ENCODE data around the gene HOXB4.

Gene HOXB4

GRCh38 chr17:48609759-48610281, 31.7 kb upstream of the HOXB4 start:
- FAIRE-seq (no peak), DNase-seq (ENCODE audit: insufficient read length, low spot score) (no peak)

GRCh38 chr17:48609033-48609432, 30.9 kb upstream of the HOXB4 start:
- FAIRE-seq (no peak), DNase-seq (ENCODE audit: insufficient read length, low spot score) (no peak)
- TF ChIP-seq POLR2A (IDR thresholded peaks at IDR 0.05; ENCODE audit: low read depth, low read length), result no peak
- no peak for TF ChIP-seq TAF1 (IDR thresholded peaks at IDR 0.05; ENCODE audit: low read depth, low read length)
- TF ChIP-seq POU2F2 (IDR thresholded peaks at IDR 0.05; ENCODE audit: low read depth, low read length), result no peak
- TF ChIP-seq SPI1 (IDR thresholded peaks at IDR 0.05; ENCODE audit: low read depth, low read length), result no peak
- TF ChIP-seq PAX5 (IDR thresholded peaks at IDR 0.05; ENCODE audit: insufficient read depth, low read length, severe bottlenecking), result no peak
- no peak for TF ChIP-seq POLR2AphosphoS5 (IDR thresholded peaks at IDR 0.05; ENCODE audit: low read depth, low read length)

More at GRCh38 chr17:48609759-48610281, 31.7 kb upstream of the HOXB4 start:
- TF ChIP-seq POU2F2 (IDR thresholded peaks at IDR 0.05; ENCODE audit: low read depth, low read length) (no peak), POLR2AphosphoS5 (IDR thresholded peaks at IDR 0.05; ENCODE audit: low read depth, low read length) (no peak), SPI1 (IDR thresholded peaks at IDR 0.05; ENCODE audit: low read depth, low read length) (no peak), POLR2A (IDR thresholded peaks at IDR 0.05; ENCODE audit: low read depth, low read length) (no peak), PAX5 (IDR thresholded peaks at IDR 0.05; ENCODE audit: insufficient read depth, low read length, severe bottlenecking) (no peak), TAF1 (IDR thresholded peaks at IDR 0.05; ENCODE audit: low read depth, low read length) (no peak)

- FAIRE-seq (no peak), DNase-seq (ENCODE audit: insufficient read length, low spot score) (no peak)
- TF ChIP-seq POU2F2 (IDR thresholded peaks at IDR 0.05; ENCODE audit: low read depth, low read length) (no peak), TAF1 (IDR thresholded peaks at IDR 0.05; ENCODE audit: low read depth, low read length) (no peak), PAX5 (IDR thresholded peaks at IDR 0.05; ENCODE audit: insufficient read depth, low read length, severe bottlenecking) (no peak), SPI1 (IDR thresholded peaks at IDR 0.05; ENCODE audit: low read depth, low read length) (no peak)
Observed at GRCh38 chr17:48608494-48608834, 30.3 kb upstream of the HOXB4 start.

- TF ChIP-seq PAX5 (IDR thresholded peaks at IDR 0.05; ENCODE audit: insufficient read depth, low read length, severe bottlenecking) (no peak), SPI1 (IDR thresholded peaks at IDR 0.05; ENCODE audit: low read depth, low read length) (no peak), TAF1 (IDR thresholded peaks at IDR 0.05; ENCODE audit: low read depth, low read length) (no peak), POLR2A (IDR thresholded peaks at IDR 0.05; ENCODE audit: low read depth, low read length) (no peak), POLR2AphosphoS5 (IDR thresholded peaks at IDR 0.05; ENCODE audit: low read depth, low read length) (no peak), POU2F2 (IDR thresholded peaks at IDR 0.05; ENCODE audit: low read depth, low read length) (no peak)
- DNase-seq (ENCODE audit: insufficient read length, low spot score), result no peak
- FAIRE-seq, result peak; percentile 35
Observed at GRCh38 chr17:48606892-48607614, 28.9 kb upstream of the HOXB4 start.

- DNase-seq (ENCODE audit: insufficient read length, low spot score) (no peak), FAIRE-seq (no peak)
- TF ChIP-seq SPI1 (IDR thresholded peaks at IDR 0.05; ENCODE audit: low read depth, low read length) (no peak), POLR2AphosphoS5 (IDR thresholded peaks at IDR 0.05; ENCODE audit: low read depth, low read length) (no peak)
Observed at GRCh38 chr17:48605991-48606891, 28.1 kb upstream of the HOXB4 start.

GRCh38 chr17:48605409-48605919, 27.3 kb upstream of the HOXB4 start:
- no peak for FAIRE-seq
- TF ChIP-seq SPI1 (IDR thresholded peaks at IDR 0.05; ENCODE audit: low read depth, low read length), result no peak
- no peak for TF ChIP-seq POLR2A (IDR thresholded peaks at IDR 0.05; ENCODE audit: low read depth, low read length)
- no peak for TF ChIP-seq POU2F2 (IDR thresholded peaks at IDR 0.05; ENCODE audit: low read depth, low read length)
- TF ChIP-seq PAX5 (IDR thresholded peaks at IDR 0.05; ENCODE audit: insufficient read depth, low read length, severe bottlenecking), result no peak
- no peak for TF ChIP-seq TAF1 (IDR thresholded peaks at IDR 0.05; ENCODE audit: low read depth, low read length)
- no peak for TF ChIP-seq POLR2AphosphoS5 (IDR thresholded peaks at IDR 0.05; ENCODE audit: low read depth, low read length)
- no peak for DNase-seq (ENCODE audit: insufficient read length, low spot score)

- no peak for DNase-seq (ENCODE audit: insufficient read length, low spot score)
- FAIRE-seq, result no peak
- TF ChIP-seq POLR2AphosphoS5 (IDR thresholded peaks at IDR 0.05; ENCODE audit: low read depth, low read length) (no peak), TAF1 (IDR thresholded peaks at IDR 0.05; ENCODE audit: low read depth, low read length) (no peak), PAX5 (IDR thresholded peaks at IDR 0.05; ENCODE audit: insufficient read depth, low read length, severe bottlenecking) (no peak), POLR2A (IDR thresholded peaks at IDR 0.05; ENCODE audit: low read depth, low read length) (no peak), SPI1 (IDR thresholded peaks at IDR 0.05; ENCODE audit: low read depth, low read length) (no peak), POU2F2 (IDR thresholded peaks at IDR 0.05; ENCODE audit: low read depth, low read length) (no peak)
Observed at GRCh38 chr17:48604770-48605329, 26.7 kb upstream of the HOXB4 start, which contains the start of gene HOXB6. HOXB6 (minus strand) TSS chr17:48604986; CDS start chr17:48598150, 6,836 bp downstream.

GRCh38 chr17:48603959-48604769, 26.0 kb upstream of the HOXB4 start:
- TF ChIP-seq SPI1 (IDR thresholded peaks at IDR 0.05; ENCODE audit: low read depth, low read length), result no peak
- TF ChIP-seq POU2F2 (IDR thresholded peaks at IDR 0.05; ENCODE audit: low read depth, low read length), result no peak
- no peak for TF ChIP-seq TAF1 (IDR thresholded peaks at IDR 0.05; ENCODE audit: low read depth, low read length)
- TF ChIP-seq PAX5 (IDR thresholded peaks at IDR 0.05; ENCODE audit: insufficient read depth, low read length, severe bottlenecking), result no peak
- no peak for TF ChIP-seq POLR2A (IDR thresholded peaks at IDR 0.05; ENCODE audit: low read depth, low read length)
- no peak for TF ChIP-seq POLR2AphosphoS5 (IDR thresholded peaks at IDR 0.05; ENCODE audit: low read depth, low read length)
- DNase-seq (ENCODE audit: insufficient read length, low spot score), result no peak
- FAIRE-seq, result no peak

Measured in GM12891 (cell line).